ENCODE data around the gene ZNF784. TPM values are rescaled to one million over a fixed set of nuclear protein-coding genes. Genes with fewer than 3 reads are reported as not detected.

Gene ZNF784
- total RNA-seq, 1 experiment from 2014 or later = 9.9 TPM

DNA sequence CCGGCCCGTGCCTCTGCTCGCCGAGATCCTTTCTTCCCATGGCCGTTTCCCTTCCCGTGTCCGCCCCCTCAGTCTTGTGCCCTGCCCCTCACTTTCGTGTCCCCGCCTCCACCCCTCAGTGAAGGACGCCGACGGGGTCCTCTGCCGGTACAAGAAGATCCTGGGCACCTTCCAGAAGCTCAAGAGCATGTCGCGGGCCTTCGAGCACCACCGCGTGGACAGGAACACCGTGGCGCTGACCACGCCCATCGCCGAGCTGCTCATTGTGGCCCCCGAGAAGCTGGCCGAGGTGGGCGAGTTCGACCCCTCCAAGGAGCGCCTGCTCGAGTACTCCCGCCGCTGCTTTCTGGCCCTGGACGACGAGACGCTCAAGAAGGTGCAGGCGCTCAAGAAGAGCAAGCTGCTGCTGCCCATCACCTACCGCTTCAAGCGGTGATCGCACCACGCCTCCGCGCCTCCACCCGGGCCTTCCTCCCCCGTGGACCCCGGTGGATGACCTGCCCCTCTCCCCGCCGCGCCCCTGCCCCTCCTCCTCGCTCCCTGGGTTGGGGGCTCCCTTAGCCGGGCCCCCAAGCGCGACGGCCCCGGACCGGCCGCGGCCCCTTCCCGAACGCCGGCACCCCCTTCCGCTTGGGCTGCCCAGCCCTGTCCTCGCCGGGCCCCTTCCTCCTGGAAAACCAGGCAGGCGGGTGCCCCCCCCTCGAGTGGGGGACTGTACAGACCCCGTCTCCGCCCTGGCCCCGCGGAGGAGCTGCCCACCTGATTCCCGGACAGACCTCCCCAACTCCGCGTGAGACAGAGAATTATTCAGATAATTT, 28.2 kb upstream of the ZNF784 start:
- ATAC-seq (no peak), DNase-seq (ENCODE audit: low spot score) (peak; percentile 47)
- H3K36me3 Mint-ChIP-seq = peaks cover 11% of the 10 kb centered on the region
- peaks cover 27% of the 10 kb centered on the region for H3K4me1 Mint-ChIP-seq
- no peaks in the 10 kb centered on the region for H3K9me3 Mint-ChIP-seq
- peaks cover 3% of the 10 kb centered on the region; the same call in 1 of the 2 replicates for H3K27me3 Mint-ChIP-seq (ENCODE audit: low read depth)
- CTCF ChIA-PET = interaction anchor here (0.6 to 2.2 kb wide), 40 partner anchors 10 to 1189 kb away, joined by 3 to 41 read pairs (median 4); partner anchors contain the start of genes EPN1, FIZ1, ISOC2 and LENG9
- peak overlapping the region; percentile 79 for H3K27ac Mint-ChIP-seq
- TF ChIP-seq, protein P1, sequence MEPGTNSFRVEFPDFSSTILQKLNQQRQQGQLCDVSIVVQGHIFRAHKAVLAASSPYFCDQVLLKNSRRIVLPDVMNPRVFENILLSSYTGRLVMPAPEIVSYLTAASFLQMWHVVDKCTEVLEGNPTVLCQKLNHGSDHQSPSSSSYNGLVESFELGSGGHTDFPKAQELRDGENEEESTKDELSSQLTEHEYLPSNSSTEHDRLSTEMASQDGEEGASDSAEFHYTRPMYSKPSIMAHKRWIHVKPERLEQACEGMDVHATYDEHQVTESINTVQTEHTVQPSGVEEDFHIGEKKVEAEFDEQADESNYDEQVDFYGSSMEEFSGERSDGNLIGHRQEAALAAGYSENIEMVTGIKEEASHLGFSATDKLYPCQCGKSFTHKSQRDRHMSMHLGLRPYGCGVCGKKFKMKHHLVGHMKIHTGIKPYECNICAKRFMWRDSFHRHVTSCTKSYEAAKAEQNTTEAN (CRISPR knock-in tag; IDR thresholded peaks at IDR 0.05) = no peak
- TF ChIP-seq ZNF219 (CRISPR knock-in tag; IDR thresholded peaks at IDR 0.05; ENCODE audit: borderline replicate concordance) = no peak
- no peak for TF ChIP-seq ZNF671 (CRISPR knock-in tag; IDR thresholded peaks at IDR 0.05)
- TF ChIP-seq GTF2I (CRISPR knock-in tag; conservative IDR thresholded peaks at IDR 0.05) = no peak
- TF ChIP-seq, protein P2, sequence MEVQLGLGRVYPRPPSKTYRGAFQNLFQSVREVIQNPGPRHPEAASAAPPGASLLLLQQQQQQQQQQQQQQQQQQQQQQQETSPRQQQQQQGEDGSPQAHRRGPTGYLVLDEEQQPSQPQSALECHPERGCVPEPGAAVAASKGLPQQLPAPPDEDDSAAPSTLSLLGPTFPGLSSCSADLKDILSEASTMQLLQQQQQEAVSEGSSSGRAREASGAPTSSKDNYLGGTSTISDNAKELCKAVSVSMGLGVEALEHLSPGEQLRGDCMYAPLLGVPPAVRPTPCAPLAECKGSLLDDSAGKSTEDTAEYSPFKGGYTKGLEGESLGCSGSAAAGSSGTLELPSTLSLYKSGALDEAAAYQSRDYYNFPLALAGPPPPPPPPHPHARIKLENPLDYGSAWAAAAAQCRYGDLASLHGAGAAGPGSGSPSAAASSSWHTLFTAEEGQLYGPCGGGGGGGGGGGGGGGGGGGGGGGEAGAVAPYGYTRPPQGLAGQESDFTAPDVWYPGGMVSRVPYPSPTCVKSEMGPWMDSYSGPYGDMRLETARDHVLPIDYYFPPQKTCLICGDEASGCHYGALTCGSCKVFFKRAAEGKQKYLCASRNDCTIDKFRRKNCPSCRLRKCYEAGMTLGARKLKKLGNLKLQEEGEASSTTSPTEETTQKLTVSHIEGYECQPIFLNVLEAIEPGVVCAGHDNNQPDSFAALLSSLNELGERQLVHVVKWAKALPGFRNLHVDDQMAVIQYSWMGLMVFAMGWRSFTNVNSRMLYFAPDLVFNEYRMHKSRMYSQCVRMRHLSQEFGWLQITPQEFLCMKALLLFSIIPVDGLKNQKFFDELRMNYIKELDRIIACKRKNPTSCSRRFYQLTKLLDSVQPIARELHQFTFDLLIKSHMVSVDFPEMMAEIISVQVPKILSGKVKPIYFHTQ (CRISPR knock-in tag; IDR thresholded peaks at IDR 0.05) = no peak
- TF ChIP-seq KAT7 (CRISPR knock-in tag; IDR thresholded peaks at IDR 0.05; ENCODE audit: borderline replicate concordance) = no peak
- no peak for TF ChIP-seq SOX15 (CRISPR knock-in tag; IDR thresholded peaks at IDR 0.05)
- TF ChIP-seq, protein P3, sequence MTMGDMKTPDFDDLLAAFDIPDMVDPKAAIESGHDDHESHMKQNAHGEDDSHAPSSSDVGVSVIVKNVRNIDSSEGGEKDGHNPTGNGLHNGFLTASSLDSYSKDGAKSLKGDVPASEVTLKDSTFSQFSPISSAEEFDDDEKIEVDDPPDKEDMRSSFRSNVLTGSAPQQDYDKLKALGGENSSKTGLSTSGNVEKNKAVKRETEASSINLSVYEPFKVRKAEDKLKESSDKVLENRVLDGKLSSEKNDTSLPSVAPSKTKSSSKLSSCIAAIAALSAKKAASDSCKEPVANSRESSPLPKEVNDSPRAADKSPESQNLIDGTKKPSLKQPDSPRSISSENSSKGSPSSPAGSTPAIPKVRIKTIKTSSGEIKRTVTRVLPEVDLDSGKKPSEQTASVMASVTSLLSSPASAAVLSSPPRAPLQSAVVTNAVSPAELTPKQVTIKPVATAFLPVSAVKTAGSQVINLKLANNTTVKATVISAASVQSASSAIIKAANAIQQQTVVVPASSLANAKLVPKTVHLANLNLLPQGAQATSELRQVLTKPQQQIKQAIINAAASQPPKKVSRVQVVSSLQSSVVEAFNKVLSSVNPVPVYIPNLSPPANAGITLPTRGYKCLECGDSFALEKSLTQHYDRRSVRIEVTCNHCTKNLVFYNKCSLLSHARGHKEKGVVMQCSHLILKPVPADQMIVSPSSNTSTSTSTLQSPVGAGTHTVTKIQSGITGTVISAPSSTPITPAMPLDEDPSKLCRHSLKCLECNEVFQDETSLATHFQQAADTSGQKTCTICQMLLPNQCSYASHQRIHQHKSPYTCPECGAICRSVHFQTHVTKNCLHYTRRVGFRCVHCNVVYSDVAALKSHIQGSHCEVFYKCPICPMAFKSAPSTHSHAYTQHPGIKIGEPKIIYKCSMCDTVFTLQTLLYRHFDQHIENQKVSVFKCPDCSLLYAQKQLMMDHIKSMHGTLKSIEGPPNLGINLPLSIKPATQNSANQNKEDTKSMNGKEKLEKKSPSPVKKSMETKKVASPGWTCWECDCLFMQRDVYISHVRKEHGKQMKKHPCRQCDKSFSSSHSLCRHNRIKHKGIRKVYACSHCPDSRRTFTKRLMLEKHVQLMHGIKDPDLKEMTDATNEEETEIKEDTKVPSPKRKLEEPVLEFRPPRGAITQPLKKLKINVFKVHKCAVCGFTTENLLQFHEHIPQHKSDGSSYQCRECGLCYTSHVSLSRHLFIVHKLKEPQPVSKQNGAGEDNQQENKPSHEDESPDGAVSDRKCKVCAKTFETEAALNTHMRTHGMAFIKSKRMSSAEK (CRISPR knock-in tag; IDR thresholded peaks at IDR 0.05; ENCODE audit: borderline replicate concordance) = no peak
- no peak for TF ChIP-seq ZNF423 (CRISPR knock-in tag; IDR thresholded peaks at IDR 0.05)
- no peak for TF ChIP-seq ZNF396 (CRISPR knock-in tag; IDR thresholded peaks at IDR 0.05; ENCODE audit: borderline replicate concordance)
- TF ChIP-seq CBFB (CRISPR knock-in tag; IDR thresholded peaks at IDR 0.05; ENCODE audit: low read depth) = no peak
- TF ChIP-seq ELF4 (CRISPR knock-in tag; IDR thresholded peaks at IDR 0.05; ENCODE audit: low read depth) = no peak
- TF ChIP-seq NR1H2 (CRISPR knock-in tag; IDR thresholded peaks at IDR 0.05) = no peak
- TF ChIP-seq, protein P4, sequence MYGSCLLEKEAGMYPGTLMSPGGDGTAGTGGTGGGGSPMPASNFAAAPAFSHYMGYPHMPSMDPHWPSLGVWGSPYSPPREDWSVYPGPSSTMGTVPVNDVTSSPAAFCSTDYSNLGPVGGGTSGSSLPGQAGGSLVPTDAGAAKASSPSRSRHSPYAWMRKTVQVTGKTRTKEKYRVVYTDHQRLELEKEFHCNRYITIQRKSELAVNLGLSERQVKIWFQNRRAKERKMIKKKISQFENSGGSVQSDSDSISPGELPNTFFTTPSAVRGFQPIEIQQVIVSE (CRISPR knock-in tag; IDR thresholded peaks at IDR 0.05; ENCODE audit: borderline replicate concordance) = no peak
- no peak for TF ChIP-seq SMAD3 (CRISPR knock-in tag; IDR thresholded peaks at IDR 0.05; ENCODE audit: borderline replicate concordance)
- TF ChIP-seq OVOL2 (CRISPR knock-in tag; IDR thresholded peaks at IDR 0.05; ENCODE audit: borderline replicate concordance) = no peak
- no peak for TF ChIP-seq PRRX2 (CRISPR knock-in tag; IDR thresholded peaks at IDR 0.05)
- TF ChIP-seq, protein P5, sequence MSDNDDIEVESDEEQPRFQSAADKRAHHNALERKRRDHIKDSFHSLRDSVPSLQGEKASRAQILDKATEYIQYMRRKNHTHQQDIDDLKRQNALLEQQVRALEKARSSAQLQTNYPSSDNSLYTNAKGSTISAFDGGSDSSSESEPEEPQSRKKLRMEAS (CRISPR knock-in tag; IDR thresholded peaks at IDR 0.05) = no peak
- POLR2A ChIA-PET = interaction anchor here (0.6 to 1.5 kb wide), 5 partner anchors 11 to 589 kb away, joined by 3 to 9 read pairs (median 5); partner anchors contain the start of gene RDH13
- peak overlapping the region; percentile 93 for H3K4me3 Mint-ChIP-seq
